ENCODE measurements around the gene MGAT5B.
"Not testable (repeated sequence)": the region's sequence is repeated elsewhere in the genome, so short reads cannot be mapped to it uniquely, and the experiment has no call there.

Gene MGAT5B

GRCh38 chr17:76953946-76954345 lies 85.7 kb downstream of the MGAT5B start:
- FAIRE-seq: no peak

GRCh38 chr17:76955191-76955590 lies 87.0 kb downstream of the MGAT5B start:
- no peak for FAIRE-seq

GRCh38 chr17:76956846-76957540 lies 88.8 kb downstream of the MGAT5B start:
- FAIRE-seq: no peak

GRCh38 chr17:76957678-76958464 lies 89.7 kb downstream of the MGAT5B start:
- no peak for FAIRE-seq

GRCh38 chr17:76958974-76959373 lies 90.8 kb downstream of the MGAT5B start:
- FAIRE-seq: no peak

- FAIRE-seq: no peak
These were observed 93.7 kb downstream of the MGAT5B start for GRCh38 chr17:76961869-76962268.

GRCh38 chr17:76962858-76963257 lies 94.7 kb downstream of the MGAT5B start:
- FAIRE-seq: no peak

GRCh38 chr17:76966016-76966415 lies 97.8 kb downstream of the MGAT5B start:
- no peak for FAIRE-seq

- no peak for FAIRE-seq
These were observed 98.4 kb downstream of the MGAT5B start for GRCh38 chr17:76966486-76967181.

GRCh38 chr17:76967762-76968161 lies 99.6 kb downstream of the MGAT5B start:
- FAIRE-seq: no peak

GRCh38 chr17:76968707-76969597 lies 100.7 kb downstream of the MGAT5B start:
- FAIRE-seq: no peak

GRCh38 chr17:76969598-76970172 lies 101.5 kb downstream of the MGAT5B start:
- FAIRE-seq: no peak

- not testable (repeated sequence) for FAIRE-seq
These were observed 102.0 kb downstream of the MGAT5B start for GRCh38 chr17:76970228-76970627.

GRCh38 chr17:76972046-76972641 lies 103.9 kb downstream of the MGAT5B start:
- no peak for FAIRE-seq

- no peak for FAIRE-seq
These were observed 104.8 kb downstream of the MGAT5B start for GRCh38 chr17:76973040-76973439.

- no peak for FAIRE-seq
These were observed 106.5 kb downstream of the MGAT5B start for GRCh38 chr17:76974721-76975120.

GRCh38 chr17:76978050-76978449 lies 109.8 kb downstream of the MGAT5B start:
- not testable (repeated sequence) for FAIRE-seq

GRCh38 chr17:76981545-76982295 lies 113.5 kb downstream of the MGAT5B start:
- FAIRE-seq: no peak

GRCh38 chr17:76982408-76983074 lies 114.3 kb downstream of the MGAT5B start:
- FAIRE-seq: no peak

- no peak for FAIRE-seq
These were observed 115.0 kb downstream of the MGAT5B start for GRCh38 chr17:76983075-76983775.

Measured in TTC549 (cell line).